ENCODE measurements around the gene INTS13. TPM values are rescaled to one million over a fixed set of nuclear protein-coding genes. Genes with fewer than 3 reads are reported as not detected.

Gene INTS13
- total and polyA plus RNA-seq, 2 of the 8 experiments (the other 6 are each of a cell fraction or from before 2014, with no cell fraction given) = 20.5 to 58.2 TPM

DNA sequence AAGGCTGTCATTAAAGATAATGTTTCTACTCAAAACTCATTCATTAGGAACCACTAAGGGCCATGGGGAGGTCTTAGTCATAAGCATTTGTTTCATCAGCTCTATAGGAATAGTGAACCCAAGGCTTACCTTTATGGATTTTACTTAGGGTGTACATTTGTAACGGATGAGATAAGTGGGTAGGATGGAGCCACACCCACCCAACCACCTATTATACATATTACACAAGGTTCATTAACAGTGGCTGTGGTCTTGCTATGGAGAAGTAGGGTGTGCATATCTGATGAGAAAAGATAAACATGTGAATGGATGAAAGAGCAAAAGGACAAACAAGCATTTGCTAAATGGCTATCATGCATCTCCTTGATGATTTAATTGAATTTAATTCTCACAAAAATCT is 65.2 kb downstream of the INTS13 start:
- Histone ChIP-seq H3K23me2 (ENCODE audit: low read depth, low read length) (no peaks in the 10 kb centered on the region), H3K4ac (replicated peaks; ENCODE audit: insufficient read length, low read depth, low read length) (no peak overlapping the region), H3K9ac (replicated peaks in 1 of 4; ENCODE audit: extremely low read depth in 1 of 4, low read depth in 3 of 4, low read length in 3 of 4) (no peak overlapping the region), H4K8ac (ENCODE audit: extremely low read depth, insufficient read depth, low read length) (no peak overlapping the region), H3K4me1 (replicated peaks in 1 of 4; ENCODE audit: control insufficient read depth in 3 of 4, insufficient read depth in 4 of 4, low read length in 3 of 4) (no peaks in the 10 kb centered on the region), H2BK120ac (replicated peaks; ENCODE audit: low read depth, low read length) (no peak overlapping the region), H2BK20ac (ENCODE audit: low read length) (no peak overlapping the region), H3K4me3 (ENCODE audit: extremely low read depth in 1 of 4, insufficient read depth in 2 of 4, low read depth in 3 of 4, low read length in 4 of 4) (no peak overlapping the region), H2BK5ac (ENCODE audit: low read depth, low read length) (no peak overlapping the region), H3K14ac (ENCODE audit: insufficient read length) (no peak overlapping the region), H2AFZ (ENCODE audit: low read length) (no peak overlapping the region), H3K18ac (ENCODE audit: extremely low read depth, low read length) (no peak overlapping the region), H3K23ac (ENCODE audit: insufficient read length) (no peak overlapping the region), H2BK12ac (ENCODE audit: low read depth, low read length) (no peak overlapping the region), H4K91ac (replicated peaks; ENCODE audit: insufficient read length, low read length) (no peak overlapping the region), H3K36me3 (ENCODE audit: control insufficient read depth in 2 of 4, insufficient read depth in 4 of 4, low read length in 3 of 4) (no peaks in the 10 kb centered on the region), H2BK15ac (ENCODE audit: low read length) (no peak overlapping the region), H3K9me3 (ENCODE audit: insufficient read depth in 2 of 2, low read depth in 1 of 2, low read length in 1 of 2) (no peaks in the 10 kb centered on the region), H3K79me1 (ENCODE audit: low read depth, low read length) (no peaks in the 10 kb centered on the region), H3K27ac (ENCODE audit: low read depth, low read length) (no peak overlapping the region), H4K5ac (ENCODE audit: insufficient read length, low read depth, low read length) (no peak overlapping the region), H3K79me2 (ENCODE audit: control insufficient read depth in 1 of 2, insufficient read depth in 2 of 2, low read length in 2 of 2) (no peaks in the 10 kb centered on the region), H4K20me1 (replicated peaks in 1 of 2; ENCODE audit: control insufficient read depth in 1 of 2, insufficient read depth in 2 of 2, low read length in 2 of 2) (no peaks in the 10 kb centered on the region), H3K27me3 (replicated peaks in 1 of 4; ENCODE audit: control insufficient read depth in 3 of 4, extremely low read depth in 1 of 4, insufficient read depth in 3 of 4, low read length in 3 of 4) (0 out of 7 replicates have a peak, but pooled peaks cover 0 to 2% (median 0%) of the 10 kb centered on the region in 4 experiments), H3K56ac (replicated peaks; ENCODE audit: insufficient read length, low read depth, low read length) (no peak overlapping the region), H3K4me2 (ENCODE audit: insufficient read depth in 1 of 2, low read depth in 2 of 2, low read length in 2 of 2) (no peak overlapping the region), H2AK5ac (ENCODE audit: low read depth, low read length) (no peak overlapping the region)
- FAIRE-seq = no peak
- no peak for DNase-seq (ENCODE audit: low read depth in 1 of 2, low spot score in 2 of 2)
- ChIA-PET CTCF (ENCODE audit: partially characterized antibody) (no interaction called here), POLR2A (ENCODE audit: partially characterized antibody) (no interaction called here)
- TF ChIP-seq SP2 (IDR thresholded peaks at IDR 0.05; ENCODE audit: low read length) = no peak
- no peak for TF ChIP-seq SIRT6 (IDR thresholded peaks at IDR 0.05; ENCODE audit: low read length)
- no peak for TF ChIP-seq CBX5 (IDR thresholded peaks at IDR 0.05; ENCODE audit: low read depth, low read length)
- no peak for TF ChIP-seq EGR1 (IDR thresholded peaks at IDR 0.05; ENCODE audit: borderline replicate concordance, low read depth, low read length)
- WGBS, 2 experiments (ENCODE audit: extremely low coverage in 1 of 2, insufficient coverage in 1 of 2, insufficient read length in 1 of 2, insufficient replicate concordance in 2 of 2, low coverage in 1 of 2, low lambda C conversion rate in 2 of 2, missing lambda C conversion rate in 1 of 2) = 85% methylated on average over 1 of the region's 1 CpG; no CpG with 5 or more reads in 1 of the 2 experiments
